Measurements from ENCODE around the gene SBF2.

GRCh38 chr11:9763301-9763700, 530.7 kb downstream of the SBF2 start:
- TF ChIP-seq KDM5A (IDR thresholded peaks at IDR 0.05; ENCODE audit: borderline replicate concordance, low read length): no peak
- TF ChIP-seq ZNF3 (CRISPR knock-in tag; IDR thresholded peaks at IDR 0.05): no peak
- TF ChIP-seq ATF3 (CRISPR knock-in tag; IDR thresholded peaks at IDR 0.05): no peak
